ENCODE data around the gene ANKAR. TPM values are rescaled to one million over a fixed set of nuclear protein-coding genes. Genes with fewer than 3 reads are reported as not detected.
A peak's percentile ranks its signal among the peaks of the same experiment; 100 is the strongest.

ANKAR gene
- total and polyA plus RNA-seq, 2 of the 8 experiments (the other 6 are each of a cell fraction or from before 2014, with no cell fraction given), result 0.56 to 1.7 TPM

GRCh38 chr2:189674374-189675112, at the start of gene ANKAR (continued):
- no peak for TF ChIP-seq ZNF274 (IDR thresholded peaks at IDR 0.05; ENCODE audit: borderline replicate concordance, extremely low read depth, low read length)
- 0 out of 2 replicates have a peak, but pooled peaks have one; percentile 24 for TF ChIP-seq RXRA (IDR thresholded peaks at IDR 0.05; ENCODE audit: insufficient read depth, low read depth, low read length)
- TF ChIP-seq POLR2A (IDR thresholded peaks at IDR 0.05; ENCODE audit: control extremely low read depth in 1 of 2, low read depth in 2 of 2, low read length in 2 of 2), result peak; percentile 58 to 81; a peak in 2 of 3 replicates
- no peak for TF ChIP-seq CHD1 (IDR thresholded peaks at IDR 0.05; ENCODE audit: low read depth, low read length)
- no peak for TF ChIP-seq BRCA1 (IDR thresholded peaks at IDR 0.05; ENCODE audit: low read depth, low read length)
- no peak for TF ChIP-seq POU5F1 (IDR thresholded peaks at IDR 0.05; ENCODE audit: low read depth, low read length)
- TF ChIP-seq TEAD4 (IDR thresholded peaks at IDR 0.05; ENCODE audit: low read depth, low read length), result 0 out of 2 replicates have a peak, but pooled peaks have one; percentile 7
- 0 out of 2 replicates have a peak, but pooled peaks have one; percentile 56 for TF ChIP-seq CREB1 (IDR thresholded peaks at IDR 0.05)
- TF ChIP-seq SP4 (IDR thresholded peaks at IDR 0.05; ENCODE audit: low read length), result no peak
- no peak for TF ChIP-seq BCL11A (IDR thresholded peaks at IDR 0.05; ENCODE audit: low read depth in 2 of 2, low read length in 2 of 2)
- TF ChIP-seq RFX5 (IDR thresholded peaks at IDR 0.05; ENCODE audit: borderline replicate concordance, low read depth, low read length), result no peak
- no peak for TF ChIP-seq RNF2 (IDR thresholded peaks at IDR 0.05; ENCODE audit: borderline replicate concordance, low read depth, low read length, missing control alignments, poor library complexity, severe bottlenecking)
- TF ChIP-seq MAFK (IDR thresholded peaks at IDR 0.05; ENCODE audit: low read depth, low read length), result peak; percentile 41; the same call in 1 of the 2 replicates
- TF ChIP-seq NRF1 (IDR thresholded peaks at IDR 0.05; ENCODE audit: low read depth, low read length), result no peak
- peak; percentile 58 for TF ChIP-seq MAX (IDR thresholded peaks at IDR 0.05)
- TF ChIP-seq TAF1 (IDR thresholded peaks at IDR 0.05; ENCODE audit: low read depth, low read length), result peak; percentile 77
- peak; percentile 87 for TF ChIP-seq TBP (IDR thresholded peaks at IDR 0.05; ENCODE audit: low read depth, low read length)
- TF ChIP-seq SRF (IDR thresholded peaks at IDR 0.05; ENCODE audit: low read depth, low read length), result no peak
- TF ChIP-seq E2F6 (IDR thresholded peaks at IDR 0.05), result no peak
- TF ChIP-seq EZH2 (IDR thresholded peaks at IDR 0.05; ENCODE audit: low read depth, low read length, severe bottlenecking), result no peak
- no peak for TF ChIP-seq SIX5 (IDR thresholded peaks at IDR 0.05; ENCODE audit: low read depth, low read length)
- peak; percentile 71 to 98; a peak in 3 of 4 replicates for TF ChIP-seq HDAC2 (IDR thresholded peaks at IDR 0.05; ENCODE audit: borderline replicate concordance in 1 of 2, low read depth in 2 of 2, low read length in 2 of 2)
- no peak; the same call in 1 of the 2 replicates for TF ChIP-seq BACH1 (IDR thresholded peaks at IDR 0.05; ENCODE audit: low read length)
- 0 out of 2 replicates have a peak, but pooled peaks have one; percentile 44 for TF ChIP-seq FOSL1 (IDR thresholded peaks at IDR 0.05; ENCODE audit: insufficient read depth, low read depth, low read length)
